PC-9 (cell line): ENCODE results near the gene SLC44A4.

Source experiments
- EZH2 ChIP-seq: fragments of 200-600 bp; sonication (generic); IDR thresholded peaks from 2 replicates; pipeline ENCODE4 v1.8.0; 2017; ENCODE audit warnings: antibody characterized with exemption, low read depth
- TF ChIP-seq, protein P1 (sequence below): fragments of 200-600 bp; sonication (generic); conservative IDR thresholded peaks from 2 replicates; pipeline ENCODE4 v1.6.1; 2017; ENCODE audit warnings: mixed run types, antibody characterized with exemption, mild to moderate bottlenecking, moderate library complexity

DNA sequence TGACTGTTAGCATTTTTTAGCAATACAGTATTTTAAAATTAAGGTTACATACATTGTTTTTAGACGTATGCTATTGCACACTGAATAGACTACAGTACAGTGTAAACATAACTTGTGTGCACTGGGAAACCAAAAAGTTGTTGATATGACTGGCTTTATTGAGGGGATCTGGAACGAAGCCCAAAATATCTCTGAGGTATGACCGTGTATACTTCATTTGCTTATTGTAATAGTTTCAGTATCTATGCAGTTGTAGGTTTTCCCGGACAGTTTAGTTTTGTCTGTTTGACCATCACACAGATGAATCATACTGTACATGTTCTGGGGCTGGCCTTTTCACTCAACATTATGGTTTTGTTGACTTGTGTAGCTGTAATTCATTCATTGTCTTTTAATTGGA lies 30.0 kb upstream of the SLC44A4 start:
- TF ChIP-seq, protein P1, sequence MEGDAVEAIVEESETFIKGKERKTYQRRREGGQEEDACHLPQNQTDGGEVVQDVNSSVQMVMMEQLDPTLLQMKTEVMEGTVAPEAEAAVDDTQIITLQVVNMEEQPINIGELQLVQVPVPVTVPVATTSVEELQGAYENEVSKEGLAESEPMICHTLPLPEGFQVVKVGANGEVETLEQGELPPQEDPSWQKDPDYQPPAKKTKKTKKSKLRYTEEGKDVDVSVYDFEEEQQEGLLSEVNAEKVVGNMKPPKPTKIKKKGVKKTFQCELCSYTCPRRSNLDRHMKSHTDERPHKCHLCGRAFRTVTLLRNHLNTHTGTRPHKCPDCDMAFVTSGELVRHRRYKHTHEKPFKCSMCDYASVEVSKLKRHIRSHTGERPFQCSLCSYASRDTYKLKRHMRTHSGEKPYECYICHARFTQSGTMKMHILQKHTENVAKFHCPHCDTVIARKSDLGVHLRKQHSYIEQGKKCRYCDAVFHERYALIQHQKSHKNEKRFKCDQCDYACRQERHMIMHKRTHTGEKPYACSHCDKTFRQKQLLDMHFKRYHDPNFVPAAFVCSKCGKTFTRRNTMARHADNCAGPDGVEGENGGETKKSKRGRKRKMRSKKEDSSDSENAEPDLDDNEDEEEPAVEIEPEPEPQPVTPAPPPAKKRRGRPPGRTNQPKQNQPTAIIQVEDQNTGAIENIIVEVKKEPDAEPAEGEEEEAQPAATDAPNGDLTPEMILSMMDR: no peak
- TF ChIP-seq EZH2: no peak
